K562 (cell line): Measurements from ENCODE around the gene PTRH1. TPM values are rescaled to one million over a fixed set of nuclear protein-coding genes. Genes with fewer than 3 reads are reported as not detected.

ENCODE experiments used
- ATAC-seq: fragments of 200-7000 bp; cut with Tn5 transposase; 3 replicates; pipeline ENCODE4 v1.9.1; 2020; ENCODE audit warnings: moderate library complexity
- BruUV-seq: library from RNA; stranded (reverse); fragments of 400-500 nt; replicated peaks from 2 replicates; lab custom pipeline; 2021; lab: Mats Ljungman, UMichigan
- CTCF ChIA-PET: fragments of 300-600 bp; formaldehyde crosslinking; extraction: SDS; loops from one replicate; lab custom pipeline; 2021; ENCODE audit warnings: low intra/inter-chr PET ratio; lab: Yijun Ruan, JAX
- POLR2A ChIA-PET: fragments of 300-600, 350-650 bp; sonication (Branson Sonifier 250); formaldehyde crosslinking; extraction: SDS; loops from one replicate; lab custom pipeline; 2021; ENCODE audit warnings: antibody characterized with exemption, inconsistent platforms; lab: Yijun Ruan, JAX
- DNase-seq, 4 experiments: peaks; one replicate each; pipeline versions ENCODE4 v3.0.0 to v3.0.0-alpha.2; 2011 to 2018; ENCODE audit warnings: low spot score in 3 of 4, mixed read lengths in 3 of 4; ENCODE audit errors: extremely low read depth in 1 of 4
- FAIRE-seq: peaks from 2 replicates; lab custom pipeline; 2011; peaks lifted over from hg19 to GRCh38; lab: Jason Lieb, UNC
- H2AFZ ChIP-seq: 2 replicates; pipeline ENCODE4 v1.6.0; 2011; ENCODE audit warnings: low read depth, low read length, control low read depth, inconsistent platforms
- H3K27ac ChIP-seq: fragments of 200-600 bp; 3 replicates; pipeline ENCODE4 v1.8.0; 2011; ENCODE audit warnings: low read depth, mild to moderate bottlenecking, control low read depth, inconsistent platforms, low read length, moderate library complexity, mixed read lengths; ENCODE audit errors: extremely low read depth
- H3K27me3 ChIP-seq, 2 experiments: fragments of 300-600 bp in 1 of 2; 2 replicates in 1 of 2; 3 replicates in 1 of 2; pipeline versions ENCODE4 v1.6.0 to v1.8.0; 2011; ENCODE audit warnings: inconsistent platforms in 2 of 2, low read length in 2 of 2, mild to moderate bottlenecking in 1 of 2, mixed read lengths in 1 of 2, moderate library complexity in 1 of 2; ENCODE audit not compliant: control insufficient read depth in 2 of 2, insufficient read depth in 2 of 2
- H3K36me3 ChIP-seq: fragments of 300-600 bp; 3 replicates; pipeline ENCODE4 v1.8.0; 2011; ENCODE audit warnings: mild to moderate bottlenecking, low read length, inconsistent platforms; ENCODE audit not compliant: control insufficient read depth, insufficient read depth
- H3K4me1 ChIP-seq, 2 experiments: fragments of 200-600 bp in 1 of 2; replicated peaks in 1 of 2; 2 replicates in 1 of 2; 3 replicates in 1 of 2; pipeline versions ENCODE4 v1.5.1 to v1.8.0; 2011; ENCODE audit warnings: inconsistent platforms in 2 of 2, low read length in 2 of 2, mild to moderate bottlenecking in 1 of 2, mixed read lengths in 1 of 2, moderate library complexity in 1 of 2; ENCODE audit not compliant: control insufficient read depth in 2 of 2, insufficient read depth in 2 of 2
- H3K4me2 ChIP-seq: 2 replicates; pipeline ENCODE4 v1.6.1; 2011; ENCODE audit warnings: low read length, control low read depth, inconsistent platforms, mixed read lengths; ENCODE audit not compliant: insufficient read depth
- H3K4me3 ChIP-seq: fragments of 200-600 bp; sonication (generic), shearing (Covaris generic); 2 replicates; pipeline ENCODE4 v1.5.1; 2016; ENCODE audit warnings: control low read depth, inconsistent platforms
- H3K79me2 ChIP-seq: fragments of 200-600 bp; 3 replicates; pipeline ENCODE4 v1.8.0; 2011; ENCODE audit warnings: low read length, inconsistent platforms; ENCODE audit not compliant: control insufficient read depth, insufficient read depth
- H3K9ac ChIP-seq, 2 experiments: 2 replicates each; pipeline versions ENCODE4 v1.6.0 to v1.6.1; 2011; ENCODE audit warnings: low read depth in 2 of 2, low read length in 2 of 2, control low read depth in 1 of 2, inconsistent platforms in 1 of 2, mild to moderate bottlenecking in 1 of 2, mixed read lengths in 1 of 2; ENCODE audit not compliant: insufficient read depth in 1 of 2
- H3K9me1 ChIP-seq: one replicate; pipeline ENCODE4 v1.6.0; 2011; ENCODE audit warnings: inconsistent platforms, mild to moderate bottlenecking, low read length, moderate library complexity; ENCODE audit not compliant: control insufficient read depth, insufficient read depth
- H3K9me3 ChIP-seq: replicated peaks from 2 replicates; pipeline ENCODE4 v1.5.1; 2011; ENCODE audit warnings: low read depth, low read length, inconsistent platforms; ENCODE audit not compliant: control insufficient read depth, insufficient read depth
- H4K20me1 ChIP-seq: replicated peaks from 2 replicates; pipeline ENCODE4 v1.6.1; 2011; ENCODE audit warnings: low read length, inconsistent platforms, mixed read lengths; ENCODE audit not compliant: control insufficient read depth, insufficient read depth
- CBX2 ChIP-seq: fragments of 200-600 bp; sonication (generic); IDR thresholded peaks from one replicate; pipeline ENCODE4 v1.6.1; 2012; ENCODE audit warnings: mild to moderate bottlenecking, low read length, inconsistent platforms; ENCODE audit not compliant: insufficient read depth, poor library complexity, severe bottlenecking
- CXXC5 ChIP-seq: fragments of 250-450 bp; sonication (Bioruptor Pico); IDR thresholded peaks from 2 replicates; pipeline ENCODE4 v1.8.0; 2022; ENCODE audit warnings: inconsistent platforms, mild to moderate bottlenecking, moderate library complexity
- DACH1 ChIP-seq: fragments of 450-650 bp; IDR thresholded peaks from 2 replicates; pipeline ENCODE4 v1.6.1; 2018; ENCODE audit not compliant: partially characterized antibody
- E2F6 ChIP-seq, 2 experiments: IDR thresholded peaks; 2 replicates each; pipeline ENCODE4 v1.6.1; 2011; ENCODE audit warnings: borderline replicate concordance in 1 of 2, control low read depth in 1 of 2, low read depth in 1 of 2, low read length in 1 of 2, mild to moderate bottlenecking in 1 of 2, mixed read lengths in 1 of 2, moderate library complexity in 1 of 2; ENCODE audit not compliant: insufficient read depth in 1 of 2, insufficient read length in 1 of 2, poor library complexity in 1 of 2, severe bottlenecking in 1 of 2; ENCODE audit errors: extremely low read depth in 1 of 2
- ELK1 ChIP-seq: sonication (generic); formaldehyde crosslinking; IDR thresholded peaks from 2 replicates; pipeline ENCODE4 v1.8.1; 2022; ENCODE audit warnings: missing genetic modification reagents
- KLF1 ChIP-seq: fragments of 450-650 bp; IDR thresholded peaks from 2 replicates; pipeline ENCODE4 v1.6.1; 2016; ENCODE audit warnings: missing genetic modification characterization, missing compliant biosample characterization
- MEF2A ChIP-seq: IDR thresholded peaks from 2 replicates; pipeline ENCODE4 v1.6.1; 2011; ENCODE audit warnings: low read depth, mild to moderate bottlenecking, low read length, moderate library complexity; ENCODE audit not compliant: control insufficient read depth
- MYNN ChIP-seq, 2 experiments: sonication (generic); formaldehyde crosslinking in 1 of 2; IDR thresholded peaks; 2 replicates each; pipeline versions ENCODE4 v1.5.0 to v1.6.1; 2016 to 2020; ENCODE audit warnings: antibody characterized with exemption in 1 of 2, missing genetic modification reagents in 1 of 2
- NCOA2 ChIP-seq, 2 experiments: fragments of 450-650 bp; IDR thresholded peaks; 2 replicates each; pipeline ENCODE4 v1.6.1; 2018; ENCODE audit warnings: mild to moderate bottlenecking in 2 of 2, moderate library complexity in 1 of 2; ENCODE audit not compliant: partially characterized antibody in 2 of 2
- POLR3G ChIP-seq: IDR thresholded peaks from 2 replicates; pipeline ENCODE4 v1.6.1; 2011; ENCODE audit not compliant: insufficient read length, insufficient replicate concordance; ENCODE audit errors: extremely low read depth
- RBM34 ChIP-seq: fragments of 200-400 bp; formaldehyde crosslinking; IDR thresholded peaks from 2 replicates; pipeline ENCODE4 v1.6.1; 2018; ENCODE audit warnings: low read length, borderline replicate concordance; ENCODE audit not compliant: insufficient read depth
- STAG1 ChIP-seq: sonication (generic); formaldehyde crosslinking; IDR thresholded peaks from 2 replicates; pipeline ENCODE4 v1.5.0; 2020; ENCODE audit warnings: missing genetic modification reagents, borderline replicate concordance
- TBP ChIP-seq: optimal IDR thresholded peaks from 2 replicates; pipeline ENCODE3; 2011; ENCODE audit warnings: low read depth, low read length, improper control_type of control experiment
- TCF3 ChIP-seq: sonication (generic); formaldehyde crosslinking; IDR thresholded peaks from 2 replicates; pipeline ENCODE4 v1.4.0; 2020; ENCODE audit warnings: mild to moderate bottlenecking, missing genetic modification reagents
- ZC3H11A ChIP-seq: IDR thresholded peaks from 2 replicates; pipeline ENCODE4 v1.6.1; 2012; ENCODE audit warnings: low read depth, low read length, improper control_type of control experiment
- ZNF263 ChIP-seq: sonication (generic); formaldehyde crosslinking; IDR thresholded peaks from 2 replicates; pipeline ENCODE4 v1.8.0; 2022; ENCODE audit warnings: mild to moderate bottlenecking, missing genetic modification reagents, borderline replicate concordance
- ZNF696 ChIP-seq: fragments of 250-450 bp; sonication (Bioruptor Pico); conservative IDR thresholded peaks from 2 replicates; pipeline ENCODE4 v1.4.0; 2020; ENCODE audit warnings: mild to moderate bottlenecking, moderate library complexity
- WGBS: fragments of 100-300 bp; shearing (Covaris generic); methylation state at CpG from one replicate; pipeline ENCODE4 v1.1.6; 2016; ENCODE audit warnings: low coverage, mixed read lengths; ENCODE audit not compliant: insufficient coverage; ENCODE audit errors: missing lambda C conversion rate; 5-methylcytosine and 5-hydroxymethylcytosine counted together
- in situ Hi-C: fragments of 300-500 bp; cut with MboI; formaldehyde crosslinking; loops from 4 replicates; pipeline ENCODE4 v1.15.0; 2018; ENCODE audit warnings: inconsistent platforms, mixed read lengths
- intact Hi-C: fragments of 100-400 bp; cut with micrococcal nuclease; formaldehyde crosslinking; loops from 2 replicates; pipeline ENCODE4 v1.14.2; 2022
- polyA plus RNA-seq, 8 experiments: library from polyadenylated mRNA; depleted of rRNA in 4 of 8; stranded (reverse) in 5 of 8; unstranded in 3 of 8; fragments of >200 nt; fragmentation: Nextera tagmentation in 2 of 8; fragmentation: Illumina TruSeq in 1 of 8; extraction: Ambion mirVana in 2 of 8; extraction: Trizol in 1 of 8; gene quantifications; 2 replicates each; pipeline versions ENCODE4 v1.2.1 to v1.2.3, GENCODE V29; 2011 to 2014; ENCODE audit warnings: inconsistent platforms in 1 of 8, missing spikeins in 1 of 8
- total RNA-seq, 7 experiments: library from RNA; depleted of rRNA in 6 of 7; stranded (reverse); fragments of >200 nt in 6 of 7; fragmentation: Illumina TruSeq in 2 of 7; extraction: Trizol in 2 of 7; gene quantifications; 2 replicates each; pipeline versions ENCODE4 v1.2.1 to v1.2.3, GENCODE V29; 2011 to 2021; ENCODE audit warnings: low replicate concordance in 1 of 7
- TF ChIP-seq, protein P1 (sequence below), 2 experiments: fragments of 250-450 bp in 1 of 2; fragments of 450-650 bp in 1 of 2; sonication (Bioruptor Pico) in 1 of 2; IDR thresholded peaks; 2 replicates each; pipeline versions ENCODE4 v1.6.1 to v1.8.0; 2016 to 2021; ENCODE audit warnings: mild to moderate bottlenecking in 2 of 2, moderate library complexity in 2 of 2, missing compliant biosample characterization in 1 of 2, missing genetic modification characterization in 1 of 2

PTRH1 gene
- total and polyA plus RNA-seq, 9 of the 15 experiments (the other 6 are each of a cell fraction or from before 2014, with no cell fraction given): 0.63 to 43.1 (median 5.7) TPM

- Histone ChIP-seq H3K4me2 (peak overlapping the region; percentile 74), H3K9ac (peak overlapping the region in 1 of 2 experiments; percentile 70; a peak in 1 of 4 replicates), H3K9me1 (no peaks in the 10 kb centered on the region), H3K4me1 (peaks cover 15 to 52% of the 10 kb centered on the region in 2 experiments), H3K36me3 (no peaks in the 10 kb centered on the region), H3K9me3 (no peaks in the 10 kb centered on the region), H4K20me1 (no peaks in the 10 kb centered on the region; the same call in none of the 2 replicates), H3K4me3 (peak overlapping the region; percentile 37), H3K27me3 (peaks cover 4 to 9% of the 10 kb centered on the region in 2 experiments; a peak in 3 of 5 replicates), H3K27ac (no peak overlapping the region), H2AFZ (peak overlapping the region; percentile 30; the same call in 1 of the 2 replicates), H3K79me2 (no peaks in the 10 kb centered on the region)
- no TSS peak for BruUV-seq
- WGBS: under 1% methylated on average over 31 of the region's 33 CpGs
- peak; percentile 95 for FAIRE-seq
- in situ Hi-C loops: no loop called here
- intact Hi-C loops: no loop called here
- ChIA-PET POLR2A (interaction anchor here (0.5 to 1.5 kb wide), 9 partner anchors 8 to 476 kb away, joined by 3 to 5 read pairs (median 3); no protein-coding TSS in a partner anchor), CTCF (no interaction called here)
- DNase-seq: peak; percentile 90 to 96 (median 94)
- peak; percentile 87 for ATAC-seq
- TF ChIP-seq ZC3H11A (no peak), MYNN (IDR thresholded peaks at IDR 0.05) (peak; percentile 98), MYNN (CRISPR knock-in tag; IDR thresholded peaks at IDR 0.05) (peak; percentile 82), ELK1 (no peak), TCF3 (CRISPR knock-in tag) (peak; percentile 45; the same call in 1 of the 2 replicates), CBX2 (no peak), RBM34 (no peak), MEF2A (no peak), NCOA2 (IDR thresholded peaks at IDR 0.05; ENCODE audit: partially characterized antibody in 2 of 2) (no peak), ZNF263 (CRISPR knock-in tag) (peak; percentile 59; the same call in 1 of the 2 replicates), KLF1 (tag) (0 out of 2 replicates have a peak, but pooled peaks have one; percentile 32), TBP (no peak), DACH1 (peak; percentile 28), E2F6 (IDR thresholded peaks at IDR 0.05; ENCODE audit: borderline replicate concordance in 1 of 2, extremely low read depth in 1 of 2, insufficient read depth in 1 of 2, insufficient read length in 1 of 2, low read depth in 1 of 2, low read length in 1 of 2, poor library complexity in 1 of 2, severe bottlenecking in 1 of 2) (no peak), POLR3G (no peak), CXXC5 (CRISPR knock-in tag) (0 out of 2 replicates have a peak, but pooled peaks have one; percentile 22), ZNF696 (CRISPR knock-in tag) (no peak), STAG1 (CRISPR knock-in tag) (no peak)
- TF ChIP-seq, protein P1, sequence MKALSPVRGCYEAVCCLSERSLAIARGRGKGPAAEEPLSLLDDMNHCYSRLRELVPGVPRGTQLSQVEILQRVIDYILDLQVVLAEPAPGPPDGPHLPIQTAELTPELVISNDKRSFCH (CRISPR knock-in tag; IDR thresholded peaks at IDR 0.05): no peak
- TF ChIP-seq, protein P1 (tag; IDR thresholded peaks at IDR 0.05): peak; percentile 48; the same call in 1 of the 2 replicates
Observed at GRCh38 chr9:127742435-127743088, 27.1 kb upstream of the PTRH1 start.
